D721Med (cell line): ENCODE measurements around the gene C2CD4A.

Experiments used
- DNase-seq: peaks from one replicate; pipeline ENCODE4 v3.0.0; 2011; ENCODE audit warnings: low spot score; ENCODE audit not compliant: insufficient read length
- FAIRE-seq: peaks from 2 replicates; lab custom pipeline; 2011; peaks lifted over from hg19 to GRCh38; lab: Jason Lieb, UNC
- CTCF ChIP-seq: IDR thresholded peaks from 2 replicates; pipeline ENCODE4 v1.5.1; 2012; ENCODE audit warnings: mild to moderate bottlenecking, control low read depth; ENCODE audit not compliant: insufficient read depth; ENCODE audit errors: missing control alignments

C2CD4A gene

DNA sequence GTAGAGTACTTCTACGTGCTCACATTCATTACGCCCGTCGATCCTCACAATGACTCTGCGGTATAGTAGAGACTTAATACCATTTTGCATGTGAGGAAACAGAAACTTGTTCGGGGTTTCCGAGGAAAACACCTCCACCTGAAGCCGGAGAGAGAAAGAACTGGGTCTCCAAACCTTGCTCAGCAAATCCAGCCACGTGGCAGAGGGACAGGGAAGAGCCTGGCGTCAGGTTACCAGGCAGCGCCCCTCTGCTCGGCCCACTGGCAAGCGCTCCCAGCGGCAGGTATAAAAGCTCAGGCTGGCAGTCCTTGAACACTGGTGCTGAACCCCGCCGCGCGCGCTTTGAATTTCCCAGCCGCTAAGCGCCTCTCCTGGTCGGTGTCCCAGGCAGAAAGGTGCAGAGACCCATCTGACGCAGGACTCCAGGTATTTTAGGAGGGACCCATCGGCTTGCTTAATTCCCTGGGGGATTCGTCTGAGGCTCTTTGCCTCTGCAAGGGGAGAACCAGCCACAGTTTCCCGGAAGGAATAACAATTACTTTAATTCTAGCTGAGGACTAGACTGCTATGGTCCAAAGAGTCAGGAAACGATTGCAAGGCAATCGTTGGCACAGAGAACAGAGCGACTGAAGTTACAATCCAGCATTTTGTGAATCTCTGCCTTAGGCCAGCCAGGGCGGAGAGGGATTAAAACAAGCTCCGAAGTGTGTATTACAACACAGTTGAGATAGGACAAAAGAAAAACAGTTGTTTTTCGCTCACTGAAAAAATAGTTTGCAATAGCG is at the start of gene C2CD4A:
TSS of gene C2CD4A (plus strand) at position 315 of the 785 bp plus-strand sequence. CDS start 637 bp downstream, outside the sequence.
- TF ChIP-seq CTCF = no peak
- no peak for DNase-seq
- no peak for FAIRE-seq

DNA sequence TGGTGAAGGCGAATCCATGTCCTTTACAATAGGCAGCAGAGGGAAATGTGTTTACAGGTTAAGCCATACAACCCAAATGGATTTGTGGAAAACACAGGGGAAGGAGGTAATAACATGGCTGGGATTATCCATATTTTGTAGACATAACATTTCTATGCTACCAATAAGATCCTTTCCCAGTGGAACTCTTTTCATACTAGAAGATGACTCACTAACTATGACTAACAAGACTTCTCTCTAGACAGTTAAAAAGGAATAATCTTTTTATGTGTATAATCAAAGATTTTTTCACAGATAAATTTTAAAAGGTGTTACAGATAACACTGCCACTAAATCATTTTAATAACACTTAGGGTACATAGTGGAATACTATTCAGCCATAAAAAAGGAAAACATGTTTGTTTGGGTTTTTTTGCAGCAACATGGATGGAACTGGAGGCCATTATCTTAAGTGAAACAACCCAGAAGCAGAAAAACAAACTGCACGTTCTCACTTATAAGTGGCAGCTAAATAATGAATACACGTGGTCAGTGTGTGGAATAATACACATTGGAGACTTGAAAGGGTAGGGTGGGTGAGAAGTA is 46.1 kb upstream of the C2CD4A start:
- FAIRE-seq = no peak
- no peak for TF ChIP-seq CTCF
- no peak for DNase-seq

DNA sequence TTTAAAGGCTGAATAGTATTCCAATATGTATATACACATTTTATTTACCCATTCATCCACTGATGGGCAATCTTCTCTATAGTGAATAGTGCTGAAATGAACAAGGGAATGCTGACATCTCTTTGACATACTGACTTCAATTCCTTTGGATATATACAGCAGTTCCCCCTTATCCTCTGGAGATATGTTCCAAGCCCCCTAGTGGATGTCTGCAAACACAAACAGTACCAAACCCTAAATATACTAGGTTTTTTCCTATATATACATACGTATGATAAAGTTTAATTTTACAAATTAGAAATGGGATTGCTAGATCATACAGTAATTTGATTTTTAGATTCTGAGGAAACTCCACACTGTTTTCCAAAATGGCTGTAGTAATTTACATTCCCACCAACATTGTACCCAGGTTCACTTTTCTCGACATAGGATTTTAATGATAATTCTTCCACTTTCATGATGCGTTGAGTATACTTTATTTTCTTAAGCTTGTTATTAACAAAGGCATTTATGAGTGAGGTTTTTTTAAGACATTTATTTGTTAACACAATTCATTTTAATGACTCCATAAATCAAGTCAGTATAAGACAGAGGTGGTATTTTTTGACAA is 44.7 kb upstream of the C2CD4A start:
- peak; percentile 41 for TF ChIP-seq CTCF
- no peak for DNase-seq

DNA sequence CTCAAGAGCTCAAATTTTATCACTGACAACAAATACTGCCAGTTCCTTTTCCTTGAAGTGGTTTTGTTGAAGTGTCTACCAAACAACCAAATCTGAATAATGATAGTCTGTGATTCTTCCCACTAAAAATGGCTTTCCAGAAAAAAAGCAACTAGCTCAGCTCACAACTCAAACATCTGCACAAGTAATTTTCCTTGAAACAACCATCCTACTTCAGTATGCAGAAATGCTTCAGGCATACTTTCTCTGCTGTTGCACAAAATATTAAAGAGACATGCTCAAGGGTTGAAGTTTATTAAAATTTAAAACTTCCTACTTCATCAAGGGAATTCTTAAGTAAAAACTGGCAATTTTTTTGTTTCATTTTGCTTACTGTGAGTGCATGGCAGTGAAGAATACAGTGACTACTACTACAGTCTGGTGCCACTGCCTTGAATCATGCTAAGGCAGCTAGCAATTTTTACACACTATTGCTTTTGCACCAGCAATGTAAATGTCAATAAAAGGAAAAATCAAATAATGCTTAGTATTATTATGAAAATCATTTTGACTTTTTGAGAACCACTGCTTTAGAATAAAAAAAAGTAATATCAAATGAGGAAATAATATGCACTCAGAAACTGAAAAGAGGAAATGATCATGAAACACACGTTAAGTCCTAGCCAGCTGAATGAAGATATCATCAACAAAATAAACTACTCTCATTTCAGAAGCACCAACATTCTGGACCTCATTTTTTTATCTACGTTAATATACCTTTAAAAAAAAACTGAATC is 40.1 kb upstream of the C2CD4A start:
- no peak for TF ChIP-seq CTCF
- FAIRE-seq (no peak), DNase-seq (no peak)

More for the DNA sequence above, 44.7 kb upstream of the C2CD4A start:
- FAIRE-seq = peak; percentile 6

- DNase-seq (no peak), FAIRE-seq (peak; percentile 56)
- no peak for TF ChIP-seq CTCF
Measured at GRCh38 chr15:62027263-62027565, 39.6 kb upstream of the C2CD4A start.

- FAIRE-seq (no peak), DNase-seq (no peak)
- no peak for TF ChIP-seq CTCF
Measured at GRCh38 chr15:62027916-62028315, 38.9 kb upstream of the C2CD4A start.
